Fibroblast of skin of right biceps (primary cell): Measurements from ENCODE around the gene LCA5.
"Not testable (repeated sequence)": the region's sequence is repeated elsewhere in the genome, so short reads cannot be mapped to it uniquely, and the experiment has no call there.

Source experiments
- DNase-seq: peaks from one replicate; pipeline ENCODE4 v3.0.0-alpha.2; 2013

Gene LCA5

GRCh38 chr6:79536954-79537747 lies at the start of gene LCA5:
LCA5 (minus strand) TSS chr6:79537430; CDS start chr6:79518894, 18,536 bp downstream.
- peak; percentile 98 for DNase-seq

GRCh38 chr6:79586548-79586947 lies 49.3 kb upstream of the LCA5 start:
- peak; percentile 14 for DNase-seq

- no peak for DNase-seq
Observed at GRCh38 chr6:79584332-79584731, 47.1 kb upstream of the LCA5 start.

- not testable (repeated sequence) for DNase-seq
Observed at GRCh38 chr6:79577926-79578325, 40.7 kb upstream of the LCA5 start.

GRCh38 chr6:79574630-79575225 lies 37.5 kb upstream of the LCA5 start:
- peak; percentile 73 for DNase-seq

- no peak for DNase-seq
Observed at GRCh38 chr6:79574174-79574573, 36.9 kb upstream of the LCA5 start.

GRCh38 chr6:79571030-79571367 lies 33.8 kb upstream of the LCA5 start:
- no peak for DNase-seq

GRCh38 chr6:79570129-79571029 lies 33.1 kb upstream of the LCA5 start:
- peak; percentile 27 for DNase-seq

- no peak for DNase-seq
Observed at GRCh38 chr6:79568996-79569395, 31.8 kb upstream of the LCA5 start.

GRCh38 chr6:79564636-79565035 lies 27.4 kb upstream of the LCA5 start:
- no peak for DNase-seq

- DNase-seq, result no peak
Observed at GRCh38 chr6:79559706-79560105, 22.5 kb upstream of the LCA5 start.

GRCh38 chr6:79557673-79558467 lies 20.6 kb upstream of the LCA5 start:
- DNase-seq, result peak; percentile 17

- DNase-seq, result no peak
Observed at GRCh38 chr6:79554305-79554704, 17.1 kb upstream of the LCA5 start.

GRCh38 chr6:79551401-79551800 lies 14.2 kb upstream of the LCA5 start:
- no peak for DNase-seq

GRCh38 chr6:79548304-79548703 lies 11.1 kb upstream of the LCA5 start:
- no peak for DNase-seq

- DNase-seq, result peak; percentile 41
Observed at GRCh38 chr6:79546186-79546585, 9.0 kb upstream of the LCA5 start.

- peak; percentile 95 for DNase-seq
Observed at GRCh38 chr6:79544939-79545450, 7.8 kb upstream of the LCA5 start.

- DNase-seq, result peak; percentile 65
Observed at GRCh38 chr6:79544299-79544927, 7.2 kb upstream of the LCA5 start.

- DNase-seq, result no peak
Observed at GRCh38 chr6:79543886-79544285, 6.7 kb upstream of the LCA5 start.

GRCh38 chr6:79543411-79543810 lies 6.2 kb upstream of the LCA5 start:
- DNase-seq, result no peak

- DNase-seq, result peak; percentile 7
Observed at GRCh38 chr6:79538106-79538971, 1.1 kb upstream of the LCA5 start.
